CD8-positive, alpha-beta memory T cell (primary cell): ENCODE results near the gene ATP6V0C. TPM values are rescaled to one million over a fixed set of nuclear protein-coding genes. Genes with fewer than 3 reads are reported as not detected.
A peak's percentile ranks its signal among the peaks of the same experiment; 100 is the strongest.

Source experiments
- CTCF ChIA-PET: fragments of 350-600 bp; sonication (Branson Sonifier 250); formaldehyde crosslinking; loops from one replicate; lab custom pipeline; 2021; ENCODE audit warnings: antibody characterized with exemption; lab: Charles Lee
- POLR2A ChIA-PET: fragments of 350-600 bp; sonication (Branson Sonifier 250); formaldehyde crosslinking; loops from one replicate; lab custom pipeline; 2021; ENCODE audit warnings: antibody characterized with exemption; lab: Charles Lee
- DNase-seq, 5 donors: peaks; one replicate each; pipeline versions ENCODE4 v3.0.0 to v3.0.0-alpha.2; 2020 to 2022; ENCODE audit warnings: mixed read lengths in 1 of 5
- H3K27ac ChIP-seq: one replicate; pipeline ENCODE4 v1.7.0; 2013; ENCODE audit warnings: low read depth, mild to moderate bottlenecking, low read length, moderate library complexity
- H3K27me3 ChIP-seq: 2 replicates; pipeline ENCODE4 v1.7.0; 2013; ENCODE audit warnings: low read length, mild to moderate bottlenecking; ENCODE audit not compliant: insufficient read depth, poor library complexity, severe bottlenecking
- H3K36me3 ChIP-seq: 2 replicates; pipeline ENCODE4 v1.7.0; 2013; ENCODE audit warnings: mild to moderate bottlenecking, low read length, moderate library complexity; ENCODE audit not compliant: insufficient read depth
- H3K4me1 ChIP-seq: 2 replicates; pipeline ENCODE4 v1.7.0; 2013; ENCODE audit warnings: mild to moderate bottlenecking, low read length, moderate library complexity; ENCODE audit not compliant: insufficient read depth
- H3K4me3 ChIP-seq: 2 replicates; pipeline ENCODE4 v1.7.0; 2013; ENCODE audit warnings: mild to moderate bottlenecking, low read length
- H3K9me3 ChIP-seq: 2 replicates; pipeline ENCODE4 v1.7.0; 2013; ENCODE audit warnings: mild to moderate bottlenecking, low read length
- H3K27ac Mint-ChIP-seq, 8 donors: one replicate each; pipeline ENCODE4 v1.8.0; 2020 to 2021; ENCODE audit warnings: mixed read lengths in 8 of 8, mild to moderate bottlenecking in 6 of 8, inconsistent platforms in 3 of 8, moderate library complexity in 3 of 8
- H3K27me3 Mint-ChIP-seq, 2 donors: one replicate each; pipeline ENCODE4 v1.8.0; 2020 to 2021; ENCODE audit warnings: mixed read lengths in 2 of 2, mild to moderate bottlenecking in 1 of 2, moderate library complexity in 1 of 2
- H3K36me3 Mint-ChIP-seq, 3 donors: one replicate each; pipeline ENCODE4 v1.8.0; 2020 to 2021; ENCODE audit warnings: mixed read lengths in 3 of 3, inconsistent platforms in 1 of 3, mild to moderate bottlenecking in 1 of 3
- H3K4me1 Mint-ChIP-seq, 3 donors: one replicate each; pipeline ENCODE4 v1.8.0; 2020 to 2021; ENCODE audit warnings: mixed read lengths in 3 of 3, inconsistent platforms in 1 of 3, mild to moderate bottlenecking in 1 of 3
- H3K4me3 Mint-ChIP-seq, 7 donors: one replicate each; pipeline ENCODE4 v1.8.0; 2020 to 2021; ENCODE audit warnings: mixed read lengths in 7 of 7, mild to moderate bottlenecking in 6 of 7, moderate library complexity in 4 of 7, inconsistent platforms in 2 of 7
- H3K9me3 Mint-ChIP-seq, 5 donors: one replicate each; pipeline ENCODE4 v1.8.0; 2020 to 2022; ENCODE audit warnings: mixed read lengths in 5 of 5, mild to moderate bottlenecking in 3 of 5, moderate library complexity in 2 of 5, inconsistent platforms in 1 of 5
- polyA plus RNA-seq: library from polyadenylated mRNA; unstranded; fragments of 300-500 nt; fragmentation: Illumina TruSeq; gene quantifications from one replicate; pipeline ENCODE4 v1.2.3, GENCODE V29; 2021
- total RNA-seq, 2 experiments: library from RNA; stranded (reverse); gene quantifications; one replicate each; pipeline ENCODE4 v1.2.3, GENCODE V29; 2021

The ATP6V0C gene
- total and polyA plus RNA-seq, 3 experiments from 2014 or later = 101 to 157 (median 154) TPM

DNA sequence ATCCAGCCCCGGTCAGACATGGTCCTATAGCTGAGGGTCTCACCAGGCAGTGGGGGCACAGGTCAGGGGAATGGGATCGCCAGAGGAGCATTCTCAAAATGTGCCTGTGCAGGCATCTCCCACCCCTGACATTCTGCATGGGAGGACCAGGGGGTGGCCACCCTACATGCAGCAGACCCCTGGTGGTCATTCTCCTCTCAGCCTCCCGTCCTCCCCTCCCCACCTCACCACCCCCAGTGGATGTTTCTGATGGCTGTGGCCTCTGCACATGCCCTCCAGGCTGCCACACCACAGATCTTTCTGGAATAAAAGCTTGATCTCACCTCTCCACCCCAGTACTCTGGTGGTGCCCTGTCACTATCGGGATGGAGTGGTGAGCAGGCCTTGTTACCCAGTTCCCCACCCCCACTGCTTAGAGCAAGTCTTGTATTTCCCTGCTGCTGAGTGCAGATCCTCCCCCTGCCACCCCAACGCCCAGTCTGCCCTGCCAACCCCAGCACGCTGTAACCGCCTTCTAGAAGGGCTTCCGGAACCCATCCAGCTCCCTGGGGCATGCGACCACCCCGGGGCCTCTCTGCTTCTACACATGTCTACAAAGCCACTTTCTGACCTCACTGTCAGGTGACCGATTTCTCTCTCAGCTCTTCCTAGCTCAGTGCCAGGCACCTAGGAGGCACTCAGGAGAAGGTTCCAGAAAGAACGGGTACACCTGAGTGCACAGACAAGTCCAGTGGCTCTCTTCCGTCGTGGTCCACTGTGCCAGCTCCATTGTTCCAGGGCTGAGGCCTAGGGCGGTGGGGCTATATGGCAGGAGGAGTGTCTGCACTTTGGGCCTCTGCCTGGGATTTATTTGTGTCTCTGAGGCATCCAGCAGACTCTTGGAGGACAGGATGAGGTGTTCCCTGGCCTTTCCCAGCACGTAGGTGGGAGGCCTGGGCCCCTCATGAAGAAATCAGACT, 29.5 kb upstream of the ATP6V0C start:
- H3K36me3 ChIP-seq = no peaks in the 10 kb centered on the region
- CTCF ChIA-PET = no interaction called here
- peak overlapping the region; percentile 24 for H3K27ac ChIP-seq
- DNase-seq = no peak
- no peak overlapping the region for H3K4me3 ChIP-seq
- no peaks in the 10 kb centered on the region for H3K9me3 ChIP-seq
- peaks cover 14% of the 10 kb centered on the region for H3K4me1 ChIP-seq
- H3K27me3 ChIP-seq = no peaks in the 10 kb centered on the region
- Mint-ChIP-seq H3K4me1 (peaks cover 13 to 28% (median 16%) of the 10 kb centered on the region in 3 donors), H3K9me3 (no peaks in the 10 kb centered on the region), H3K4me3 (no peak overlapping the region), H3K27me3 (no peaks in the 10 kb centered on the region), H3K36me3 (peaks cover 0 to 2% (median 0%) of the 10 kb centered on the region in 3 donors), H3K27ac (peak overlapping the region in 2 of 8 donors; percentile 44 to 55)
- POLR2A ChIA-PET = no interaction called here

DNA sequence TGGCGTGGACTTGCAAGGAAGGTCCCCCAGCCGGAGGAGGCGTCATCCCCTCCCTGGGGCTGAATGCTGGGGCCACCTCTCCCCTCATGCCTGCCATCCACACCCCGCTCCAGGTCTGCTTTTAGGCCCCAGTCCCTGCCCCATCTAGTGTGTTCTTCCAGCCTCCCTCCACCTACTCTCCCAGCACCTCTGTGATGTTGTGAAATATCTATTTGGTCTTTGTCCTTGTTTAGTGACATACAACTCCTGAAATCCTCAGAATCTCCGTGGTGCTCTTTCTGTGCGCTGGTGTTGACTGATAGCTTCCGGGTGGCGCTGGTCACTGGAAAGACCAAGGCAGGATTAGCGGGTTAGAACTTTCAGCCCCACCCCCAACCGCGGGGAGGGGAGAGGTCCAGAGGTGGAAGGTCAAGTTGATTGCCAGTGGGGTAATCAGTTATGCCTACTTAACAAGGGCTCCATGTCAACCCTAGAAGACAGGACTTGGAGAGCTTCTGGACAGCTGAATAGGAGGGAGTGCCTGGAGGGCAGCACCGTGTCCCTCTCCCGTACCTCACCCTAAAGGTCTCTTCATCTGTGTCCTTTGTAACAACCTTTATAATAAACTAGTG, 28.7 kb upstream of the ATP6V0C start:
- H3K36me3 ChIP-seq = no peaks in the 10 kb centered on the region
- Mint-ChIP-seq H3K4me3 (peak overlapping the region in 2 of 7 donors; percentile 28 to 80), H3K27me3 (no peaks in the 10 kb centered on the region), H3K9me3 (no peaks in the 10 kb centered on the region), H3K4me1 (peaks cover 13 to 28% (median 16%) of the 10 kb centered on the region in 3 donors), H3K36me3 (peaks cover 0 to 2% (median 0%) of the 10 kb centered on the region in 3 donors), H3K27ac (peak overlapping the region in 5 of 8 donors; percentile 0 to 74 (median 40))
- no peaks in the 10 kb centered on the region for H3K27me3 ChIP-seq
- H3K4me1 ChIP-seq = peaks cover 14% of the 10 kb centered on the region
- POLR2A ChIA-PET = no interaction called here
- H3K27ac ChIP-seq = peak overlapping the region; percentile 24
- no peak for DNase-seq
- no peak overlapping the region for H3K4me3 ChIP-seq
- CTCF ChIA-PET = no interaction called here
- no peaks in the 10 kb centered on the region for H3K9me3 ChIP-seq

GRCh38 chr16:2485811-2486507, 27.8 kb upstream of the ATP6V0C start:
- H3K4me3 Mint-ChIP-seq = no peak overlapping the region
- no peaks in the 10 kb centered on the region for H3K27me3 Mint-ChIP-seq
- POLR2A ChIA-PET = no interaction called here
- H3K4me3 ChIP-seq = no peak overlapping the region
- CTCF ChIA-PET = interaction anchor here (1.4 to 1.5 kb wide), 4 partner anchors 11 to 291 kb away, joined by 3 to 9 read pairs (median 4); partner anchors contain the start of gene TBC1D24
- no peaks in the 10 kb centered on the region for H3K9me3 ChIP-seq
- peak overlapping the region in 1 of 8 donors; percentile 83 for H3K27ac Mint-ChIP-seq
- no peak for DNase-seq
- H3K27me3 ChIP-seq = no peaks in the 10 kb centered on the region
- peaks cover 14% of the 10 kb centered on the region for H3K4me1 ChIP-seq
- no peaks in the 10 kb centered on the region for H3K36me3 ChIP-seq
- H3K9me3 Mint-ChIP-seq = no peaks in the 10 kb centered on the region
- H3K27ac ChIP-seq = no peak overlapping the region
- no peaks in the 10 kb centered on the region for H3K36me3 Mint-ChIP-seq
- H3K4me1 Mint-ChIP-seq = peaks cover 13 to 28% (median 16%) of the 10 kb centered on the region in 3 donors

DNA sequence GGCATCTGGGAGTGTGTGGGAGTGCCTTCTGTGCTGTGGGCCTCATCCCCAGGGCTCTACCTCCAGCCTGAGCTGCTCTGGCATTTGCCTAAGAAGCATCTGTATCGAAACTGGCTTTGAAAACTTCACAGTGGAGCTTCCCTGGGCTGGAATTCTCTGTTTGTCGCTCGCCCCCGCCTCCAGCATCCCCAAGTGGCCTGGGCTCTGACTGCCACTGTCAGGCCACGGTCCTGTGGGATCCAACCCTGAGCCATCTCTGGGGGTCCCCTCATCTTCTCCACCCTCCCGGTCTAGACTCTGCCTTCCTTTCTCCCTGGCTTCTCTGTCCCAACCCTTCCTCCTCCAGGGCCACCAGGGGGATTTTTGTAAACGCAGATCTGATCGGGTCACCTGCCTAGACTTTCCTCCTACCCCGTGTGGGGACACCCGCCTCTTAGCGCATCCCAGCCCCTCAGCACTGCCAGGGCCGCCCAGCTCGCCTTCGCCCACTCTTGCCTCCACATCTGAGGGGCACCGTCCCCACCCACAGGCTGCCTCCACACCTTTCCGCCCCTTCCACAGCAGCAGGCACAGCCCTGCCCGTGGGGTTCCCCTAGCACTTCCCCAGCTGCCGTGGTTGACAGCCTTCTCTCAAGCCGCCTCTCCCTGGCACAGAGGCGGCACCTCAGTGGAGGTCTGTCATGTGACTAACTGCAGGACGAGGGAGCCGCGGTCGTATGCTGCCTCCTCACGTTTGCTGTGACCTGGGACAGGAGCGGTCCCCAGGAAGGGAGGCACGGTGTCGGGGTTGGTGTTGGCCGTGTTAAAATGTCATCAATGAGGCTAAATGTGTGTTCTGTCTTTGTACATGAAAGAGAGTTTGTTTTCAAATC, 26.9 kb upstream of the ATP6V0C start:
- peak overlapping the region in 5 of 7 donors; percentile 56 to 69 (median 63) for H3K4me3 Mint-ChIP-seq
- H3K36me3 Mint-ChIP-seq = no peaks in the 10 kb centered on the region
- peak overlapping the region; percentile 4 to 96 (median 80) for H3K27ac Mint-ChIP-seq
- H3K36me3 ChIP-seq = no peaks in the 10 kb centered on the region
- no peak overlapping the region for H3K27ac ChIP-seq
- no peaks in the 10 kb centered on the region for H3K27me3 Mint-ChIP-seq
- peak; percentile 65 to 87 (median 75) for DNase-seq
- H3K27me3 ChIP-seq = no peaks in the 10 kb centered on the region
- ChIA-PET CTCF (interaction anchor here (1.0 to 1.5 kb wide), 6 partner anchors 12 to 292 kb away, joined by 3 to 9 read pairs (median 3); partner anchors contain the start of genes ECI1 and TBC1D24), POLR2A (interaction anchor here (1.3 kb wide), 1 partner anchor 12 kb away, joined by 3 read pairs; the partner anchor contains the start of gene TBC1D24)
- no peaks in the 10 kb centered on the region for H3K9me3 Mint-ChIP-seq
- peaks cover 13 to 28% (median 16%) of the 10 kb centered on the region in 3 donors for H3K4me1 Mint-ChIP-seq
- H3K9me3 ChIP-seq = no peaks in the 10 kb centered on the region
- H3K4me1 ChIP-seq = peaks cover 14% of the 10 kb centered on the region
- no peak overlapping the region for H3K4me3 ChIP-seq

GRCh38 chr16:2487517-2487842, 26.3 kb upstream of the ATP6V0C start:
- ChIA-PET POLR2A (interaction anchor here (1.3 kb wide), 1 partner anchor 13 kb away, joined by 3 read pairs; the partner anchor contains the start of gene TBC1D24), CTCF (interaction anchor here (0.7 to 1.9 kb wide), 5 partner anchors 13 to 292 kb away, joined by 3 to 6 read pairs (median 3); partner anchors contain the start of genes ECI1 and TBC1D24)
- no peaks in the 10 kb centered on the region for H3K9me3 ChIP-seq
- Mint-ChIP-seq H3K36me3 (peaks cover 0 to 2% (median 0%) of the 10 kb centered on the region in 3 donors), H3K4me1 (peaks cover 13 to 25% (median 16%) of the 10 kb centered on the region in 3 donors), H3K4me3 (peak overlapping the region in 4 of 7 donors; percentile 56 to 66 (median 62)), H3K9me3 (no peaks in the 10 kb centered on the region), H3K27ac (peak overlapping the region in 7 of 8 donors; percentile 4 to 96 (median 83)), H3K27me3 (no peaks in the 10 kb centered on the region)
- no peak overlapping the region for H3K27ac ChIP-seq
- DNase-seq = no peak
- no peak overlapping the region for H3K4me3 ChIP-seq
- no peaks in the 10 kb centered on the region for H3K27me3 ChIP-seq
- H3K4me1 ChIP-seq = peaks cover 14% of the 10 kb centered on the region
- H3K36me3 ChIP-seq = no peaks in the 10 kb centered on the region

DNA sequence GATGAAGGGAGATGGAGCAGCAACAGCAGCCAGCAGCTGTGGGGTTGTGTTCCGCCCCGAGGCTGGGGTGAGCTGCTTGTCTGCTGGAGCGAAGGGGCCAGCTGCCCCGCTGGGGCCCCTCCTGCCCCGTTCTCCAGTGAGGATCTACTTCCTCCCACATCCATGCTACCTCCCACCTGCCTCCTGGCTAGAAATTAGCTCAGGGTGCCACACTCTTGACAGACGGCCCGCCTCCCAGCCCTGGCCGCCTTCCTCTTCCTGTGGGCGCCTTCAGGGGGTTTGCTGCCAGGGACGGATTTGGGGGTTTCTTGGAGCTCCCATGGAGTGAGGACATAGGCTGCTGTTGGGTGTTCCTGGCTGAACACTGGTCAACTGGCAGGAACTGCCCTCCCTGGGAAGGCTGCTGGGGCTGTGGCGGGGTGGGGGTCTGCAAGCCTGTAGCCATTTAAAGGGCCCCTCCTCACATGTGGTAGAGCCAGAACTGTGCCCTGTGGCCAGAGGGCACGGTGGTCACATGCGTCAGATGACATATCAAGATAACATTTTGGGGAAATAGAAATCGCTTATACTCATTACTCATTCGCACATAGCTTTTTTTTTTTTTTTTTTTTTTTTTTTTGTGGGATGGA, 25.7 kb upstream of the ATP6V0C start:
- ChIA-PET POLR2A (interaction anchor here (1.1 to 1.3 kb wide), 2 partner anchors 13 to 293 kb away, joined by 3 to 4 read pairs; partner anchors contain the start of gene TBC1D24), CTCF (interaction anchor here (0.7 to 1.9 kb wide), 4 partner anchors 12 to 293 kb away, joined by 3 to 6 read pairs (median 4); no protein-coding TSS in a partner anchor)
- Mint-ChIP-seq H3K4me3 (no peak overlapping the region), H3K27me3 (no peaks in the 10 kb centered on the region), H3K4me1 (peaks cover 13 to 25% (median 16%) of the 10 kb centered on the region in 3 donors), H3K27ac (no peak overlapping the region), H3K36me3 (peaks cover 0 to 2% (median 0%) of the 10 kb centered on the region in 3 donors), H3K9me3 (no peaks in the 10 kb centered on the region)
- H3K9me3 ChIP-seq = no peaks in the 10 kb centered on the region
- H3K4me3 ChIP-seq = no peak overlapping the region
- no peaks in the 10 kb centered on the region for H3K27me3 ChIP-seq
- H3K27ac ChIP-seq = no peak overlapping the region
- no peaks in the 10 kb centered on the region for H3K36me3 ChIP-seq
- H3K4me1 ChIP-seq = peaks cover 14% of the 10 kb centered on the region
- no peak for DNase-seq
